HepG2 (cell line): ENCODE measurements around the gene CCDC196. TPM values are rescaled to one million over a fixed set of nuclear protein-coding genes. Genes with fewer than 3 reads are reported as not detected.
A peak's percentile ranks its signal among the peaks of the same experiment; 100 is the strongest.

Experiments used
- CREBL2 ChIP-seq: sonication (generic); formaldehyde crosslinking; IDR thresholded peaks from 2 replicates; pipeline ENCODE4 v1.8.1; 2023; ENCODE audit warnings: missing genetic modification reagents, mild to moderate bottlenecking, borderline replicate concordance
- EEA1 ChIP-seq: sonication (generic); formaldehyde crosslinking; IDR thresholded peaks from 2 replicates; pipeline ENCODE4 v1.5.1; 2020; ENCODE audit warnings: mild to moderate bottlenecking, missing genetic modification reagents, borderline replicate concordance
- GATAD2A ChIP-seq: IDR thresholded peaks from 2 replicates; pipeline ENCODE4 v1.6.1; 2016
- KLF15 ChIP-seq: sonication (generic); formaldehyde crosslinking; IDR thresholded peaks from 2 replicates; pipeline ENCODE4 v1.8.1; 2023; ENCODE audit warnings: borderline replicate concordance, mild to moderate bottlenecking, inconsistent platforms, missing genetic modification reagents, mixed read lengths
- MAFK ChIP-seq, 2 experiments: IDR thresholded peaks in 1 of 2; conservative IDR thresholded peaks in 1 of 2; 2 replicates each; pipeline ENCODE4 v1.6.1; 2011; ENCODE audit warnings: improper control_type of control experiment in 2 of 2, low read length in 2 of 2
- MAZ ChIP-seq, 2 experiments: sonication (generic) in 1 of 2; formaldehyde crosslinking in 1 of 2; IDR thresholded peaks; 2 replicates each; pipeline versions ENCODE4 v1.5.0 to v1.6.1; 2012 to 2020; ENCODE audit warnings: low read depth in 2 of 2, mild to moderate bottlenecking in 2 of 2, borderline replicate concordance in 1 of 2, improper control_type of control experiment in 1 of 2, low read length in 1 of 2, missing genetic modification reagents in 1 of 2, moderate library complexity in 1 of 2
- MTA3 ChIP-seq: sonication (generic); formaldehyde crosslinking; IDR thresholded peaks from 2 replicates; pipeline ENCODE4 v1.4.0; 2020; ENCODE audit warnings: missing genetic modification reagents
- NR2F1 ChIP-seq, 2 experiments: fragments of 450-650 bp in 1 of 2; formaldehyde crosslinking in 1 of 2; IDR thresholded peaks; 2 replicates each; pipeline versions ENCODE4 v1.5.0 to v1.6.1; 2016 to 2020; ENCODE audit warnings: mild to moderate bottlenecking in 1 of 2, missing compliant biosample characterization in 1 of 2, missing genetic modification reagents in 1 of 2, moderate library complexity in 1 of 2
- POLR2A ChIP-seq, 2 experiments: IDR thresholded peaks; 2 replicates each; pipeline ENCODE4 v1.6.1; 2011; ENCODE audit warnings: low read depth in 2 of 2, low read length in 2 of 2, mild to moderate bottlenecking in 1 of 2, moderate library complexity in 1 of 2; ENCODE audit not compliant: insufficient read depth in 1 of 2
- RBFOX2 ChIP-seq: fragments of 200-400 bp; formaldehyde crosslinking; IDR thresholded peaks from 2 replicates; pipeline ENCODE4 v1.6.1; 2017; ENCODE audit warnings: low read depth, mild to moderate bottlenecking, low read length
- SALL2 ChIP-seq: sonication (generic); formaldehyde crosslinking; IDR thresholded peaks from 2 replicates; pipeline ENCODE4 v1.8.1; 2023; ENCODE audit warnings: mild to moderate bottlenecking, missing genetic modification reagents, inconsistent platforms
- SIX4 ChIP-seq: sonication (generic); formaldehyde crosslinking; IDR thresholded peaks from 2 replicates; pipeline ENCODE4 v1.4.0; 2020; ENCODE audit warnings: missing genetic modification reagents
- SNAPC4 ChIP-seq: sonication (generic); formaldehyde crosslinking; IDR thresholded peaks from 2 replicates; pipeline ENCODE4 v1.4.0; 2020; ENCODE audit warnings: mild to moderate bottlenecking, missing genetic modification reagents
- SP1 ChIP-seq, 2 experiments: fragments of 450-650 bp in 1 of 2; sonication (generic) in 1 of 2; formaldehyde crosslinking in 1 of 2; IDR thresholded peaks; 2 replicates each; pipeline versions ENCODE4 v1.4.0 to v1.6.1; 2016 to 2020; ENCODE audit warnings: missing genetic modification reagents in 1 of 2
- TCF7 ChIP-seq: sonication (generic); IDR thresholded peaks from 2 replicates; pipeline ENCODE4 v1.6.1; 2016; ENCODE audit warnings: antibody characterized with exemption, low read depth
- U2AF1 ChIP-seq: fragments of 200-400 bp; formaldehyde crosslinking; optimal IDR thresholded peaks from 2 replicates; pipeline ENCODE3; 2017; ENCODE audit warnings: mild to moderate bottlenecking, low read depth, low read length
- ZNF10 ChIP-seq: sonication (generic); formaldehyde crosslinking; IDR thresholded peaks from 2 replicates; pipeline ENCODE4 v1.4.0; 2020; ENCODE audit warnings: mild to moderate bottlenecking, low read depth, missing genetic modification reagents, borderline replicate concordance
- polyA plus RNA-seq, 8 experiments: library from polyadenylated mRNA; depleted of rRNA in 3 of 8; stranded (reverse) in 7 of 8; unstranded in 1 of 8; fragments of >200 nt; fragmentation: Illumina TruSeq in 4 of 8; extraction: Trizol in 4 of 8; gene quantifications; 2 replicates each; pipeline versions ENCODE4 v1.2.1 to v1.2.3, GENCODE V29; 2011 to 2016; ENCODE audit warnings: low read depth in 4 of 8, missing spikeins in 1 of 8, mixed read lengths in 1 of 8; ENCODE audit not compliant: insufficient read depth in 1 of 8
- total RNA-seq, 5 experiments: library from RNA; depleted of rRNA; stranded (reverse); fragments of >200 nt; fragmentation: Illumina TruSeq; extraction: Trizol; gene quantifications; 2 replicates each; pipeline ENCODE4 v1.2.3, GENCODE V29; 2016; ENCODE audit warnings: low read depth in 1 of 5
- TF ChIP-seq, protein P1 (sequence below): sonication (generic); formaldehyde crosslinking; IDR thresholded peaks from 2 replicates; pipeline ENCODE4 v1.5.1; 2020; ENCODE audit warnings: missing genetic modification reagents, mild to moderate bottlenecking, borderline replicate concordance

CCDC196 gene
- total and polyA plus RNA-seq, 2 of the 13 experiments (the other 11 are each of a cell fraction or from before 2014, with no cell fraction given): not detected

DNA sequence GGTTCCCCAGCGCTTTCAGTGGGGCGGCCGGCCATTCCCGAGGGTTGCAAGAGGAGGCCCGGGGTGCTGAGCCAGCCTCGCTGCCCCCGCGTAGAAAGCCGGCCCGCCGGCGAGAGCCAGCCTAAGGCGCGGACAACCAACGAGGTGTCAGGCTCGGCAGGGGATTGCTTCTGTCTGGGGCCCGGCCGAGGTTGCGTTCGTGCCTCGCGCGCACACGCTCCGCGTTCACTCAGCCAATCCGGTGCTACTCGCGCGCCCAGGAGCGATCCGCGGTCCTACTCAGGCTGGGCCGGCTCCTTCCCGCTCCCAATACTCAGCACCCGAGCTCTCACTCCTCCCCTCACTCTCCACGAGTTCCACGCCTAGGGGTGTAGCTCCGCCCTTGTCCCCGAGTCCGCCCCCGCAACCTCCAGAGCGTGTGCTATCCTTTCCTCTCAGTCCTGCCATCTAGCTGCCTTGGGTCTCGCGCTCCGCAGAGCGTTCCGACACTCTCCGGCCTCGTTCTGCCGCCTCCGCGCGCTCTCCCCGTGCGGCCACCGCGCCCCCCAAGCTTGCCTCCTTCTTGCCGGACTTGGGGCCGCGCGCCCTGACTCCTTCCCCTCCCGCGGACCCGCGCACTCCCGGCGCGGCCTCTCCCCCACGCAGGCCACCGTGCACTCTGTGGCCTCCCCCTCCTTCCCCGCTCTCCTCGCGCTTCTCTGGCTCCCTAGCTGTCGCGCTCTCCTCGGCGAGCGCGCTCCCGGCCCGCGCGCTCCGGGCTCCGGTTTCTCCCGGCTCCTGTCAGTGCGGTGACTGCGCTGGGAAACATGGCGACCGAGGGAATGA is 21.8 kb downstream of the CCDC196 start, which contains the start of gene GPHN (continued):
- TF ChIP-seq SALL2 (CRISPR knock-in tag) (0 out of 2 replicates have a peak, but pooled peaks have one; percentile 67), RBFOX2 (peak; percentile 91), EEA1 (CRISPR knock-in tag) (peak; percentile 88; the same call in 1 of the 2 replicates), MAZ (IDR thresholded peaks at IDR 0.05; ENCODE audit: borderline replicate concordance, low read depth, low read length) (peak; percentile 69; the same call in 1 of the 2 replicates), MAZ (CRISPR knock-in tag; IDR thresholded peaks at IDR 0.05; ENCODE audit: low read depth) (peak; percentile 76), TCF7 (no peak), MTA3 (CRISPR knock-in tag) (no peak), KLF15 (CRISPR knock-in tag) (no peak), POLR2A (IDR thresholded peaks at IDR 0.05; ENCODE audit: insufficient read depth in 1 of 2, low read depth in 2 of 2, low read length in 2 of 2) (peak; percentile 94 to 96), SP1 (IDR thresholded peaks at IDR 0.05) (no peak), SP1 (CRISPR knock-in tag; IDR thresholded peaks at IDR 0.05) (peak; percentile 22; the same call in 1 of the 2 replicates), U2AF1 (peak; percentile 78), ZNF10 (CRISPR knock-in tag) (no peak), MAFK (conservative IDR thresholded peaks at IDR 0.05 in 1 of 2, IDR thresholded peaks at IDR 0.05 in 1 of 2; ENCODE audit: low read length in 2 of 2) (no peak), SIX4 (CRISPR knock-in tag) (no peak), CREBL2 (CRISPR knock-in tag) (no peak), SNAPC4 (CRISPR knock-in tag) (no peak), GATAD2A (peak; percentile 75), NR2F1 (CRISPR knock-in tag; IDR thresholded peaks at IDR 0.05) (no peak)
- TF ChIP-seq, protein P1, sequence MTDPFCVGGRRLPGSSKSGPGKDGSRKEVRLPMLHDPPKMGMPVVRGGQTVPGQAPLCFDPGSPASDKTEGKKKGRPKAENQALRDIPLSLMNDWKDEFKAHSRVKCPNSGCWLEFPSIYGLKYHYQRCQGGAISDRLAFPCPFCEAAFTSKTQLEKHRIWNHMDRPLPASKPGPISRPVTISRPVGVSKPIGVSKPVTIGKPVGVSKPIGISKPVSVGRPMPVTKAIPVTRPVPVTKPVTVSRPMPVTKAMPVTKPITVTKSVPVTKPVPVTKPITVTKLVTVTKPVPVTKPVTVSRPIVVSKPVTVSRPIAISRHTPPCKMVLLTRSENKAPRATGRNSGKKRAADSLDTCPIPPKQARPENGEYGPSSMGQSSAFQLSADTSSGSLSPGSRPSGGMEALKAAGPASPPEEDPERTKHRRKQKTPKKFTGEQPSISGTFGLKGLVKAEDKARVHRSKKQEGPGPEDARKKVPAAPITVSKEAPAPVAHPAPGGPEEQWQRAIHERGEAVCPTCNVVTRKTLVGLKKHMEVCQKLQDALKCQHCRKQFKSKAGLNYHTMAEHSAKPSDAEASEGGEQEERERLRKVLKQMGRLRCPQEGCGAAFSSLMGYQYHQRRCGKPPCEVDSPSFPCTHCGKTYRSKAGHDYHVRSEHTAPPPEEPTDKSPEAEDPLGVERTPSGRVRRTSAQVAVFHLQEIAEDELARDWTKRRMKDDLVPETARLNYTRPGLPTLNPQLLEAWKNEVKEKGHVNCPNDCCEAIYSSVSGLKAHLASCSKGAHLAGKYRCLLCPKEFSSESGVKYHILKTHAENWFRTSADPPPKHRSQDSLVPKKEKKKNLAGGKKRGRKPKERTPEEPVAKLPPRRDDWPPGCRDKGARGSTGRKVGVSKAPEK: 0 out of 2 replicates have a peak, but pooled peaks have one; percentile 1
